AG04449 (cell line): ENCODE measurements around the gene PTPN21.

Source experiments
- CTCF ChIA-PET: fragments of 350-600 bp; formaldehyde crosslinking; extraction: SDS; loops from one replicate; lab custom pipeline; 2021; ENCODE audit warnings: antibody characterized with exemption; lab: Yijun Ruan, JAX
- POLR2A ChIA-PET: fragments of 400-600, 350-600 bp; formaldehyde crosslinking; extraction: SDS; loops from one replicate; lab custom pipeline; 2020; ENCODE audit warnings: antibody characterized with exemption, inconsistent platforms; lab: Yijun Ruan, JAX
- DNase-seq: peaks from one replicate; pipeline ENCODE4 v3.0.0-alpha.2; 2010; ENCODE audit warnings: low read depth, low spot score
- H3K4me3 ChIP-seq: 2 replicates; pipeline ENCODE4 v1.5.1; 2011; ENCODE audit warnings: low read depth, mild to moderate bottlenecking, control low read depth, low read length
- TF ChIP-seq, protein P1 (sequence below): IDR thresholded peaks from one replicate; pipeline ENCODE4 v1.5.1; 2011; ENCODE audit warnings: mild to moderate bottlenecking, moderate library complexity, low read length, control low read depth, inconsistent platforms; ENCODE audit not compliant: insufficient read depth; ENCODE audit errors: missing control alignments

The PTPN21 gene

DNA sequence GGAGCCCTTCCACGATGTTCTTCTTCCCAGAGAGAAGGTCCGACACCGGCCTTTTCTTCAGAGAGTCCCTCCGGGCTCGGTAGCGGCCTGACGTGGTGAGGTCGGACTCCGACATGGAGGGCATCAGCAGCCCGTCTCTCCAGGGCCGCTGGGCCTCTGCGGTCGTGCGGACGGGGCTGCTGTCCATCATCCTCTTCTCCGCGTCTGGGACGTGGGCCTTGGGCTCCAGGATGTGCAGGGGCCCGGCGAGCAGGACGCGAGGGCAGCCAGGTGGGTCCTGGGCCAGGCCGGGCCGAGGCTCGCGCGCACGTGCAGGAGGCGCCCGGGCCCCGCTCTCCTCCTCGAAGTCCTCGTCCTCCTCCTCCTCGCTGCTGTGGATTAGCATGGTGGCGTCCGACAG is 75.9 kb downstream of the PTPN21 start:
- TF ChIP-seq, protein P1, sequence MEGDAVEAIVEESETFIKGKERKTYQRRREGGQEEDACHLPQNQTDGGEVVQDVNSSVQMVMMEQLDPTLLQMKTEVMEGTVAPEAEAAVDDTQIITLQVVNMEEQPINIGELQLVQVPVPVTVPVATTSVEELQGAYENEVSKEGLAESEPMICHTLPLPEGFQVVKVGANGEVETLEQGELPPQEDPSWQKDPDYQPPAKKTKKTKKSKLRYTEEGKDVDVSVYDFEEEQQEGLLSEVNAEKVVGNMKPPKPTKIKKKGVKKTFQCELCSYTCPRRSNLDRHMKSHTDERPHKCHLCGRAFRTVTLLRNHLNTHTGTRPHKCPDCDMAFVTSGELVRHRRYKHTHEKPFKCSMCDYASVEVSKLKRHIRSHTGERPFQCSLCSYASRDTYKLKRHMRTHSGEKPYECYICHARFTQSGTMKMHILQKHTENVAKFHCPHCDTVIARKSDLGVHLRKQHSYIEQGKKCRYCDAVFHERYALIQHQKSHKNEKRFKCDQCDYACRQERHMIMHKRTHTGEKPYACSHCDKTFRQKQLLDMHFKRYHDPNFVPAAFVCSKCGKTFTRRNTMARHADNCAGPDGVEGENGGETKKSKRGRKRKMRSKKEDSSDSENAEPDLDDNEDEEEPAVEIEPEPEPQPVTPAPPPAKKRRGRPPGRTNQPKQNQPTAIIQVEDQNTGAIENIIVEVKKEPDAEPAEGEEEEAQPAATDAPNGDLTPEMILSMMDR: no peak
- ChIA-PET CTCF (no interaction called here), POLR2A (no interaction called here)
- DNase-seq: no peak
- no peak overlapping the region for H3K4me3 ChIP-seq

DNA sequence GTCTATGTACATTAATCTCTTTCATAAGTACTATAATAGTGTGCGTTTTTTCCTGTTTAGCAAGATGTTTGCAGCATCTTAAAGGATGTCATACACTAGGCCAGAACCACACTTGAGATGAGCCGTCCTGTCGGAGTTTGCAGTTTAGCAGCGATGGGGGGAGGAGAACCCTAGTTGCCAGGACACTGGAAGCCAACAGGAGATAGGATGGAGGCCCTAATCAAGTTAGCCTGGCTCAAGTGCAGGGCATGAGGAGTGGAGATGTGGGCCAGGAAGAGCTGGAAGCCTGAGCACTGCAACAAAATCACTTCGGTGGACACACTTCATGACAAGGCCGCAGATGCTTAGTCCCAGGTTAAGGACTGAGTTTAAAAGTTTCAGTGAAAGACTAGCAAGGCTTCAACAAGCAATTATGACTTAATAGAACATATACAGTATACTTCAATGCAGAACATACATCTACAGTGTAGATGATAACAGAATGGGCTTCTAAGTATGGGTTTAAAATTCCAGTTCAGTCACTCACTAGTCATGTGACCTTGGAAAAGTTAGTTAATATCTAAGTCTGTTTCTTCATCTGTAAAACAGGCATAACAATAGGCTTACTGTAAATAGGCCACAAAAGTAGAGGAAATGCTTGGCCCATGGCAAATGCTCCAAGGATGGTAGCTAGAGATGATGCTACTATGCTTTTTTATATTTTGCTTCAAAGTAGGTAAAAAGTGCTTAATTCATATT is 77.1 kb downstream of the PTPN21 start:
- ChIA-PET POLR2A (no interaction called here), CTCF (interaction anchor here (0.7 to 0.8 kb wide), 2 partner anchors 12 to 14 kb away, joined by 3 read pairs; no protein-coding TSS in a partner anchor)
- DNase-seq: no peak
- H3K4me3 ChIP-seq: no peak overlapping the region
- TF ChIP-seq, protein P1: no peak

DNA sequence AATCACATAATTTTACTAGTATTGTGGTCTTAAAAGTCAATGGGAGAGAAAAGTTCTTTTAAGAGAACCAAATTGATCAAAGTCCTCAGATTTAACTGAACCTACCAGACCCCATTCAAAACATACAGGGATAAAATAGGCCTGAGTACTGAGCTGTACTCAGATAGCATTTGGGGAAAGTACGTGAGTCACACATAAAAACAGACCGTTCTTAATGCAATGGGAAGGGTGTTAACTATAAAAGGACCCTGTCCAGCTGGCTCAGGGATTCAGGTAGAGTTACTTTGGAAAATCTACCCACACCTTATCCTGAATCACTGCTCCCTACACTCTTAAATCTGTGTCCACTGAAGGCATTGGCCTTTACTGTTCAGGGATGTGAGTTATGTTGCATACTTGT is 78.0 kb downstream of the PTPN21 start:
- ChIA-PET POLR2A (no interaction called here), CTCF (interaction anchor here (1.0 kb wide), 1 partner anchor 15 kb away, joined by 4 read pairs; no protein-coding TSS in a partner anchor)
- TF ChIP-seq, protein P1: no peak

DNA sequence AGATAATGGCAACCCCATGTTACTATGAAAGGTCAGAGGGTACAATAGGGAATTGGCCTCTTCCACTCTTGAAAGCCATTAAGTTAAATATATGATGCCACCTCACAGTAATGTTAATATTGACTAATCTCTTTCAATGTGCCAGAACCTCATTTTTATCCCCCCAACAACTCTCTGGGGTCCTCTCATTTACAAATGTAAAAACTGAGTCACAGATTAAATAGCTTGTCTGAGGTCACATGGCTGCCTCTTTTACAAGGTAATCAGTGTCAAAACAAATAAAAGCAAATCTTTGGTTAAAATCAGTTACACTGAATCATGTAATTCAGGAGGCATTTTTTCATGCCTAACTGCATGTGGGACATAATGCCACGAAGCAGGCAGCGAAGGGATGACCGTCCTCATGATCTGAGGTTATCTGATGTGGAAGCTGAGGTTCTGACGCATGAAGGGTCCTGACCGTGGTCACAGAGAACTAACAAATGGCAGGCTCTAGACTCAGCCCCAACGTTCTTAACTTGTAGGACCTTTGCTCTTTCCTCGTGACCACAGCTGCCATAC is 78.5 kb downstream of the PTPN21 start:
- ChIA-PET CTCF (interaction anchor here (1.0 kb wide), 1 partner anchor 16 kb away, joined by 4 read pairs; no protein-coding TSS in a partner anchor), POLR2A (no interaction called here)
- TF ChIP-seq, protein P1: no peak
- H3K4me3 ChIP-seq: no peak overlapping the region
- DNase-seq: no peak

More for the DNA sequence above, 78.0 kb downstream of the PTPN21 start:
- H3K4me3 ChIP-seq: no peak overlapping the region
- no peak for DNase-seq

DNA sequence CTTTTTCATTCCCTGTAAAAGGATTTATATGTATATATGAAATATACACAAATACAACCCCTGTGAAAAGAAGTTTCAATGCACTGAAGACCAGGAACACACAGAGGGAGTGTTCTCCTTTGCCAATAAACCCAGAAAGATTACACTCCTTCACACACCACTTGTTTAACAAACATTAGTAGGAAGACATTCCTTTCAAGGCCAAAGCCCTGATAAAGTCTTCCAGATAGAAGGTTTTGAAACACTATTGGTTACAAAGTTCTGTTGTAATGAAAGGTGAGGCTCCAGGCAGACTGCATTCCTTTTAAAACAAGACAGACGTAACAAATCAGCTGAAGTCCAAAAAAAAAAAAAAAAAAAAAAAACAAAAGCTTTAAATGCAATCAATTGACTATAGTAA is 81.0 kb downstream of the PTPN21 start:
- no peak overlapping the region for H3K4me3 ChIP-seq
- POLR2A ChIA-PET: no interaction called here
- CTCF ChIA-PET: no interaction called here
- DNase-seq: no peak
- TF ChIP-seq, protein P1: no peak

DNA sequence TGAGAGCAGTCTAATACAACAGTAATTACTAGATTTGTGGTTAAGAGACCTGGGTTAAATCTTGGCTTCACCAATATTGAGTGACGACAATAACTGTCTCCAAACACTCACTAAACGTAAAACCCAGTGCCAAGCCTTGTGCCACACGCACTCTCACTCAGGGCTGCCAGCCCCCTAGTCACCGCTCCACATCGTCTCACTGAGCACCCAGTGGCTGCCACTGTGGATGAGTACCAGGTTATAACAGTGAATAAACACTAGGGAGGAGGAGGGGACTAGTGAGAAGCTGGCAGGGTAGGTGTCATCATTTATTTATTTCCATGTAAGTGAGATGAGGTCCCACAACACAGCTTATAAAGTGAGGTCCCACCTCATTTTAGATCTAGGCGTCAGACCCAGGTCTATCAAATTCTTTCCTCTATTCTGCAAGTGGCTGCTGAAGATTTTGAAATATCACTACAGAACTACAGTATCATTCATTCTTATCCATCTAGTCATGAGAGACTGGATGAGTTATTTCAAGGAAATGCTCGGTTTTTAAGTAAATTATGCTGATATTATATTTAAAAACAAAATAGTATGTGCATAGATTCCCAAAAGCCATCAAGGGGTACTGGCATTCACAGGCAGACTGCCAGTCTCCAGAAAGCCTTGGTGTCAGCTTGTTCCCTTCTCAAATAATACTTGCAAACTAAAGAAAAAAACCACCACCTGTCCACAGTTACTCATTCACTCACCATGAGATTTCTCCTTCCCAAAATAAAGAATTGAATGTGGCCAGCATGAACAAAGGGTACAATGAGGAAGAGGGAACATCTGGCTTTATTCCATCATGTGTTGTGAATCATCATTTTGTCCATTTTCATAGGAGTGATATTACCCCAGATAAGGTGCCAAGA is 84.0 kb downstream of the PTPN21 start:
- POLR2A ChIA-PET: no interaction called here
- H3K4me3 ChIP-seq: no peak overlapping the region
- CTCF ChIA-PET: no interaction called here
- DNase-seq: no peak
- TF ChIP-seq, protein P1: no peak
